ENCODE results near the gene GMNN.

DNA sequence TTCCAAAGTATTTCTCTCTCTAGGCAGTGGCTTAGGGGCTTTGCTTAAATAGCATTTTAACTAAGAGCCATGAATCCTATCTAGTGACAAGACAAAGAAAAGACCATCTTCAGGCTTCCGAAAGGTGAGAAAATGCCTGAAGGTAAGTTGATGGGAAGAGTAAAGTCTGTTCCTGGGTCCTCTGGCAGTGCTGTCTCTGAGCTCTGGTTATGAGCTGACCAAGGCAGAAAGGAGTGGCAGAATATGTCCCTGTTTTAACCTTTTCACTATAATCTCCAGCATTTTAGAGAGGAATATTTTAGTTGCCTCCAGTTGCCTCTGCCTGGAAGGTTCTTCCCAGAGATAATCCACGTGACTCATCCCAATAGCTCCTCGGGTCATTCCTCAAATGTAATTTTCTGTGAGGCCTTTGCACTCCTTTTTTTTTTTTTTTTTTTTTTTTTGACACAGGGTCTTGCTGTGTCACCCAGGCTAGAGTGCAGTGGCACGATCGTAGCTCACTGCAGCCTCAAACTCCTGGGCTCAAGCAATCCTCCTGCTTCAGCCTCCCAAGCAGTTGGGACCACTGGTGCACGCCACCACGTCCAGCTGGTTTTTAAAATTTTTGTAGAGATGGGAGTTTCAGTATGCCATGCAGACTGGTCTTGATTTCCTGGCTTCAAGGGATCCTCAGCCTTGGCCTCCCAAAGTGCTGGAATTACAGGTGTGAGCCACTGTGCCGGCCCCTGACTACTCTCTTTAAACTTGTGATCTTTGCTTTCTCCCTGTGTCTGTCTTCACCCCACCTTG, 27.7 kb downstream of the GMNN start:
- TF ChIP-seq CTCF (IDR thresholded peaks at IDR 0.05; ENCODE audit: low read depth, low read length) (no peak), POLR2A (IDR thresholded peaks at IDR 0.05; ENCODE audit: extremely low read depth, insufficient read length) (no peak), MYC (IDR thresholded peaks at IDR 0.05; ENCODE audit: low read depth, low read length) (no peak)
- TF ChIP-seq, protein P1, sequence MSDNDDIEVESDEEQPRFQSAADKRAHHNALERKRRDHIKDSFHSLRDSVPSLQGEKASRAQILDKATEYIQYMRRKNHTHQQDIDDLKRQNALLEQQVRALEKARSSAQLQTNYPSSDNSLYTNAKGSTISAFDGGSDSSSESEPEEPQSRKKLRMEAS (IDR thresholded peaks at IDR 0.05; ENCODE audit: low read depth, low read length): no peak
